ENCODE data around the gene C9orf72.

C9orf72 gene

DNA sequence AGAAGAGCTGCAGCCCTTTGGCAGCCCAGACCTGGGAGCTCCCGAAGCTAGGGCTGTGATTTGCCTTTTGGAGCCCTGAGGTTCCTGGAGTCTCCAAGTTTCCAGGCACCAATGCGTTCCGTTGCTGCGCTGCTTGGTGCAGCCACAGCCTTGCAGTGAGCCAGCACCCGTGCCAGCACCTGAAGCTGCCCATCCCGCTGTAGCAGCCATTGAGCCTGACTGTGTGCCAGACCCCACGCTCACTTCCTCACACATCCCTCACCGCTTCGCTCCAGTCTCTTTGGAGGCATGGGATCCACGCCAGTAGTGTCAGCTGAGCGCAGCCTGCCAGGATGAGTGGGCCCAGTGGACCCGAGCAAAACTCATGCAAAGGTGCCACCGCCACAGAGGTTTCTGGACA is 22.5 kb upstream of the C9orf72 start:
- no peak overlapping the region for H3K4me3 ChIP-seq (ENCODE audit: low read depth, low read length)
- TF ChIP-seq, protein P1, sequence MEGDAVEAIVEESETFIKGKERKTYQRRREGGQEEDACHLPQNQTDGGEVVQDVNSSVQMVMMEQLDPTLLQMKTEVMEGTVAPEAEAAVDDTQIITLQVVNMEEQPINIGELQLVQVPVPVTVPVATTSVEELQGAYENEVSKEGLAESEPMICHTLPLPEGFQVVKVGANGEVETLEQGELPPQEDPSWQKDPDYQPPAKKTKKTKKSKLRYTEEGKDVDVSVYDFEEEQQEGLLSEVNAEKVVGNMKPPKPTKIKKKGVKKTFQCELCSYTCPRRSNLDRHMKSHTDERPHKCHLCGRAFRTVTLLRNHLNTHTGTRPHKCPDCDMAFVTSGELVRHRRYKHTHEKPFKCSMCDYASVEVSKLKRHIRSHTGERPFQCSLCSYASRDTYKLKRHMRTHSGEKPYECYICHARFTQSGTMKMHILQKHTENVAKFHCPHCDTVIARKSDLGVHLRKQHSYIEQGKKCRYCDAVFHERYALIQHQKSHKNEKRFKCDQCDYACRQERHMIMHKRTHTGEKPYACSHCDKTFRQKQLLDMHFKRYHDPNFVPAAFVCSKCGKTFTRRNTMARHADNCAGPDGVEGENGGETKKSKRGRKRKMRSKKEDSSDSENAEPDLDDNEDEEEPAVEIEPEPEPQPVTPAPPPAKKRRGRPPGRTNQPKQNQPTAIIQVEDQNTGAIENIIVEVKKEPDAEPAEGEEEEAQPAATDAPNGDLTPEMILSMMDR (IDR thresholded peaks at IDR 0.05; ENCODE audit: low read depth, low read length, missing control alignments), result no peak
- DNase-seq (ENCODE audit: low read depth), result no peak

DNA sequence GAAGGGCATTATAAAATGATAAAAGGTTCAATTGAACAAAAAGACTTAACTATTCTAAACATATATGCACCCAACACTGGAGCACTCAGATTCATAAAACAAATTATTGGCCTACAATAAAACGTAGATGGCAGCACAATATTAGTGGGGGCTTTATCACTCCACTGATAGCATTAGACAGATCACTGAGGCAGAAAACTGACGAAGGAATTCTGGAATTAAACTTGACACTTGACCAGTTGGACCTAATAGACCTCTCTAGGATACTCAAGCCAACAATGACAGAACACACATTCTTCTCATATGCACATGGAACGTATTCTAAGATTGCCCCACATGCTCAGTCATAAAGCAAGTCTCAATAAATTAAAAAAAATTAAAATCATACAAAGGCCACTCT is 18.4 kb upstream of the C9orf72 start:
- DNase-seq (ENCODE audit: low read depth), result no peak
- TF ChIP-seq, protein P1 (IDR thresholded peaks at IDR 0.05; ENCODE audit: low read depth, low read length, missing control alignments), result no peak

DNA sequence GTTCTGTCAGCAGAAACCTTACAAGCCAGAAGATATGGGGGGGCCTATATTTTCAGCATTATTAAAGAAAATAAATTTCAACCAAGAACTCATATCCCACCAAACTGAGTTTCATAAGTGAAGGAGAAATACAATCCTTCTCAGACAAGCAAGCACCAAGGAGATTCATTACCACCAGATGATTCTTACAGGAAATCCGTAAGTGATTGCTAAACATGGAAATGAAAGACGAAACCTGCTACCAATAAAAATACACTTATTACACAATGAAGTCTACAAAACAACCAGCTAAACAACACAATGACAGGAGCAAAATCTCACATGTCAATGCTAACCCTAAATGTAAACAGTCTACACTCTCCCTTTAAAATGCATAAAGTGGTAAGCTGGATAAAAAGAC is 17.8 kb upstream of the C9orf72 start:
- DNase-seq (ENCODE audit: low read depth), result no peak
- TF ChIP-seq, protein P1 (IDR thresholded peaks at IDR 0.05; ENCODE audit: low read depth, low read length, missing control alignments), result no peak
- no peak overlapping the region for H3K4me3 ChIP-seq (ENCODE audit: low read depth, low read length)

More for the DNA sequence above, 18.4 kb upstream of the C9orf72 start:
- no peak overlapping the region for H3K4me3 ChIP-seq (ENCODE audit: low read depth, low read length)

DNA sequence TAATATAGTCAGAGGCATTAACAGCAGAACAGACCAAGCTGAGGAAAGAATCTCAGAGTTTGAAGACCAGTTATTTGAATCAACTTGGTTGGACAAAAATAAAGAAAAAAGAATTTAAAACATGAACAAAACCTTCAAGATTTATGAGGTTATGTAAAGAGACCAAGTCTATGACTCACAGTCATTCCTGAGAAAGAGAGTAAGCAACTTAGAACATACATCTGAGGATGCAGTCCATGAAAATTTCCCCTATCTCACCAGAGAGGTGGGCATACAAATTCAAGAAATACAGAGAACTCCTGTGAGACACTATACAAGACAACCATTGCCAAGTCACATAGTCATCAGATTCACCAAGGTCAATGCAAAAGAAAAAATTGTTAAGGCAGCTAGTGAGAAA is 17.4 kb upstream of the C9orf72 start:
- no peak for DNase-seq (ENCODE audit: low read depth)
- TF ChIP-seq, protein P1 (IDR thresholded peaks at IDR 0.05; ENCODE audit: low read depth, low read length, missing control alignments), result no peak
- no peak overlapping the region for H3K4me3 ChIP-seq (ENCODE audit: low read depth, low read length)

DNA sequence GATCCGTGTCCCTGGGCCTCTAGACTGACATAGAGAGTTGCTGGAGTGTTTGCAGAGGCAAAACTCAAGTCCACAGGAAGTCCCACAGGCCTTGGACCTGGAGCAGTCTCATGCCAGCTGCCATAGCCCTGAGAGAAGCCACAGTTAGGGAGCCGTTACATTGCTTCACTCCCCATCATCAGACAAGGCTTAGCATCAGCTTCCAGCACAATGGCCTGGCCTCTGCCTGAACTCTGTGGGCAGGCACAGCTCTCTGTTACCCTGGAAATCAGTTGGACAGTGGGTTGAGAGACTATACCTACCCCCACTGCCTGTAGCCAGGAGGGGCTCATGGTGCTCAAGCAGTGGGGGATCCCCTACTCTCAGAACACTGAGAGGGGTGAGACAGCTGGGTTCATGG is 16.2 kb upstream of the C9orf72 start:
- DNase-seq (ENCODE audit: low read depth), result no peak
- TF ChIP-seq, protein P1 (IDR thresholded peaks at IDR 0.05; ENCODE audit: low read depth, low read length, missing control alignments), result no peak
- no peak overlapping the region for H3K4me3 ChIP-seq (ENCODE audit: low read depth, low read length)

DNA sequence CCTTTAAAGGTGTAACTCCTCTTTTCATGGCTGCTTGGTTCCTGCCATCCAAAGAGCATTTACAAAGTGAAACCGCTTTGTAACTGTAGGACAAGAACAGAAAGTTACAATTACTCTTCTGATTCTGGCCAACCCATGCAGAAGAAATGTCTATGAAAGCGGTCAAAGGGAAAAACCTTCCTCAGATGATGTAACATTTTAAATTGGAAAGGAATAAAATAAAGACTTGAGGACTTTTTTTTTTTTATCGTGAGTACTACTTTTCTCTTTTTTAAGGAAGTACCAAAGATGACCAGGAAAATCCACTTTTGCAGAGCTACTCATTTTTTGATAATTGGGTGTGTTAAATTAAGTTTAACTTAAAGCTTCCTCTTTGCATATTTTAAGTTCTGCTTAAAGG is 13.0 kb upstream of the C9orf72 start:
- no peak for DNase-seq (ENCODE audit: low read depth)
- TF ChIP-seq, protein P1 (IDR thresholded peaks at IDR 0.05; ENCODE audit: low read depth, low read length, missing control alignments), result no peak
- no peak overlapping the region for H3K4me3 ChIP-seq (ENCODE audit: low read depth, low read length)

DNA sequence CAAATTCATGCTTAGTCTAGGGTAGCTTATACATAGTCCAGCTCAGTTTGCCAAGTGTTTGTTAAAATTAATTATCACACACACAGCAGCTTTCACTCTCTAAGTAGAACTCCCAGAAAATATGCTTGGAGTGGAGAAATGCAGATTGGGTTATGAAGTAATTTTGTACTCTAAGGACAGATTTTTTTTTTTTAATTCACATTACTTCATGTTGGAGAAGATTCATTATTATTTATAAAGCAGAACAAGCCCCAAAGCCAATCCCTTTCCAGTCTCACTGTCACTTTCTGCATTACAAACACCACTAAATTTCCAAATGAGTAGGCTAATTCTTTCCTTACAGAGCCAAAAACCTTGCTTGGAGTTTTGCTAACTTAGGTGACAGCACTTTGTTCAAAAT is 11.7 kb upstream of the C9orf72 start:
- TF ChIP-seq, protein P1 (IDR thresholded peaks at IDR 0.05; ENCODE audit: low read depth, low read length, missing control alignments), result no peak
- H3K4me3 ChIP-seq (ENCODE audit: low read depth, low read length), result no peak overlapping the region
- DNase-seq (ENCODE audit: low read depth), result no peak

All from GM12864 (cell line).